ENCODE data around the gene TMIGD3.

The TMIGD3 gene

GRCh38 chr1:111515291-111516004 is 12.0 kb upstream of the TMIGD3 start:
- no peaks in the 10 kb centered on the region for H3K27me3 Mint-ChIP-seq
- intact Hi-C loops (cut with micrococcal nuclease): loop anchor here (2.0 kb wide), 2 partner anchors 77 to 139 kb away; no protein-coding TSS in a partner anchor
- peaks cover 41% of the 10 kb centered on the region for H3K4me1 Mint-ChIP-seq (ENCODE audit: low read depth)
- peaks cover 8% of the 10 kb centered on the region for H3K36me3 Mint-ChIP-seq (ENCODE audit: low read depth)
- no peaks in the 10 kb centered on the region for H3K9me3 Mint-ChIP-seq
- peak overlapping the region; percentile 84 for H3K4me3 Mint-ChIP-seq
- no peak overlapping the region for H3K27ac Mint-ChIP-seq

- Mint-ChIP-seq H3K27me3 (no peaks in the 10 kb centered on the region), H3K36me3 (ENCODE audit: low read depth) (peaks cover 8% of the 10 kb centered on the region), H3K9me3 (no peaks in the 10 kb centered on the region), H3K4me3 (no peak overlapping the region), H3K4me1 (ENCODE audit: low read depth) (peaks cover 41% of the 10 kb centered on the region), H3K27ac (no peak overlapping the region)
- intact Hi-C loops (cut with micrococcal nuclease): loop anchor here (2.0 kb wide), 1 partner anchor 141 kb away; no protein-coding TSS in a partner anchor
Observed at GRCh38 chr1:111513410-111514020, 10.1 kb upstream of the TMIGD3 start.

GRCh38 chr1:111512931-111513330 is 9.5 kb upstream of the TMIGD3 start:
- intact Hi-C loops (cut with micrococcal nuclease): no loop called here
- Mint-ChIP-seq H3K4me1 (ENCODE audit: low read depth) (peaks cover 41% of the 10 kb centered on the region), H3K27me3 (no peaks in the 10 kb centered on the region), H3K4me3 (no peak overlapping the region), H3K9me3 (no peaks in the 10 kb centered on the region), H3K27ac (no peak overlapping the region), H3K36me3 (ENCODE audit: low read depth) (peaks cover 8% of the 10 kb centered on the region)

GRCh38 chr1:111512132-111512889 is 8.9 kb upstream of the TMIGD3 start:
- Mint-ChIP-seq H3K27ac (no peak overlapping the region), H3K36me3 (ENCODE audit: low read depth) (peaks cover 8% of the 10 kb centered on the region)

GRCh38 chr1:111511370-111511769 is 7.9 kb upstream of the TMIGD3 start:
- intact Hi-C loops (cut with micrococcal nuclease): no loop called here
- Mint-ChIP-seq H3K4me1 (ENCODE audit: low read depth) (peaks cover 33% of the 10 kb centered on the region), H3K27ac (no peak overlapping the region)

More at GRCh38 chr1:111512132-111512889, 8.9 kb upstream of the TMIGD3 start:
- H3K27me3 Mint-ChIP-seq: no peaks in the 10 kb centered on the region
- H3K4me1 Mint-ChIP-seq (ENCODE audit: low read depth): peaks cover 39% of the 10 kb centered on the region
- no peaks in the 10 kb centered on the region for H3K9me3 Mint-ChIP-seq
- H3K4me3 Mint-ChIP-seq: no peak overlapping the region
- intact Hi-C loops (cut with micrococcal nuclease): no loop called here

GRCh38 chr1:111509997-111510375 is 6.6 kb upstream of the TMIGD3 start:
- intact Hi-C loops (cut with micrococcal nuclease): loop anchor here (2.0 to 5.0 kb wide), 2 partner anchors 38 to 111 kb away; partner anchors contain the start of gene C1orf162
- Mint-ChIP-seq H3K36me3 (ENCODE audit: low read depth) (no peaks in the 10 kb centered on the region), H3K4me1 (ENCODE audit: low read depth) (peaks cover 33% of the 10 kb centered on the region), H3K4me3 (no peak overlapping the region), H3K27ac (no peak overlapping the region), H3K27me3 (no peaks in the 10 kb centered on the region), H3K9me3 (no peaks in the 10 kb centered on the region)

More at GRCh38 chr1:111511370-111511769, 7.9 kb upstream of the TMIGD3 start:
- Mint-ChIP-seq H3K4me3 (no peak overlapping the region), H3K27me3 (no peaks in the 10 kb centered on the region), H3K36me3 (ENCODE audit: low read depth) (peaks cover 8% of the 10 kb centered on the region), H3K9me3 (no peaks in the 10 kb centered on the region)

GRCh38 chr1:111507411-111508201 is 4.2 kb upstream of the TMIGD3 start:
- H3K9me3 Mint-ChIP-seq: no peaks in the 10 kb centered on the region
- H3K27ac Mint-ChIP-seq: no peak overlapping the region
- no peaks in the 10 kb centered on the region for H3K27me3 Mint-ChIP-seq
- intact Hi-C loops (cut with micrococcal nuclease): loop anchor here (1.0 to 5.0 kb wide), 5 partner anchors 27 to 149 kb away; partner anchors contain the start of genes ATP5PB, C1orf162 and WDR77
- H3K36me3 Mint-ChIP-seq (ENCODE audit: low read depth): peaks cover 5% of the 10 kb centered on the region
- H3K4me1 Mint-ChIP-seq (ENCODE audit: low read depth): peaks cover 41% of the 10 kb centered on the region
- peak overlapping the region; percentile 59 for H3K4me3 Mint-ChIP-seq

- Mint-ChIP-seq H3K27me3 (no peaks in the 10 kb centered on the region), H3K36me3 (ENCODE audit: low read depth) (peaks cover 10% of the 10 kb centered on the region), H3K9me3 (no peaks in the 10 kb centered on the region), H3K27ac (no peak overlapping the region), H3K4me3 (no peak overlapping the region), H3K4me1 (ENCODE audit: low read depth) (peaks cover 43% of the 10 kb centered on the region)
- intact Hi-C loops (cut with micrococcal nuclease): loop anchor here (2.0 to 5.0 kb wide), 3 partner anchors 26 to 58 kb away; partner anchors contain the start of genes ATP5PB, C1orf162 and WDR77
Observed at GRCh38 chr1:111506561-111506960, 3.1 kb upstream of the TMIGD3 start.

GRCh38 chr1:111505641-111506119 is 2.2 kb upstream of the TMIGD3 start:
- intact Hi-C loops (cut with micrococcal nuclease): loop anchor here (2.0 to 5.0 kb wide), 3 partner anchors 25 to 57 kb away; partner anchors contain the start of genes ATP5PB, C1orf162 and WDR77
- peaks cover 49% of the 10 kb centered on the region for H3K4me1 Mint-ChIP-seq (ENCODE audit: low read depth)
- peaks cover 19% of the 10 kb centered on the region for H3K36me3 Mint-ChIP-seq (ENCODE audit: low read depth)
- H3K27ac Mint-ChIP-seq: no peak overlapping the region
- no peaks in the 10 kb centered on the region for H3K27me3 Mint-ChIP-seq
- H3K4me3 Mint-ChIP-seq: peak overlapping the region; percentile 20
- H3K9me3 Mint-ChIP-seq: no peaks in the 10 kb centered on the region

GRCh38 chr1:111504097-111504496 is 664 bp upstream of the TMIGD3 start:
- no peak overlapping the region for H3K27ac Mint-ChIP-seq
- intact Hi-C loops (cut with micrococcal nuclease): no loop called here
- peaks cover 35% of the 10 kb centered on the region for H3K36me3 Mint-ChIP-seq (ENCODE audit: low read depth)
- H3K4me1 Mint-ChIP-seq (ENCODE audit: low read depth): peaks cover 65% of the 10 kb centered on the region
- H3K27me3 Mint-ChIP-seq: no peaks in the 10 kb centered on the region
- H3K9me3 Mint-ChIP-seq: peaks cover 7% of the 10 kb centered on the region
- H3K4me3 Mint-ChIP-seq: peak overlapping the region; percentile 33

GRCh38 chr1:111501645-111502044 is 1.8 kb downstream of the TMIGD3 start:
- Mint-ChIP-seq H3K27me3 (no peaks in the 10 kb centered on the region), H3K36me3 (ENCODE audit: low read depth) (peaks cover 44% of the 10 kb centered on the region), H3K27ac (peak overlapping the region; percentile 63), H3K4me3 (peak overlapping the region; percentile 74), H3K9me3 (peaks cover 9% of the 10 kb centered on the region), H3K4me1 (ENCODE audit: low read depth) (peaks cover 87% of the 10 kb centered on the region)
- intact Hi-C loops (cut with micrococcal nuclease): no loop called here

- Mint-ChIP-seq H3K4me1 (ENCODE audit: low read depth) (peaks cover 77% of the 10 kb centered on the region), H3K4me3 (peak overlapping the region; percentile 55), H3K27me3 (no peaks in the 10 kb centered on the region), H3K9me3 (peaks cover 22% of the 10 kb centered on the region), H3K27ac (peak overlapping the region; percentile 61), H3K36me3 (ENCODE audit: low read depth) (peaks cover 47% of the 10 kb centered on the region)
- intact Hi-C loops (cut with micrococcal nuclease): no loop called here
Observed at GRCh38 chr1:111499026-111499785, 4.2 kb downstream of the TMIGD3 start.
